VCaP (cell line): ENCODE measurements around the gene DOCK8.

ENCODE experiments used
- H3K27ac ChIP-seq: fragments of 450-650 bp; 2 replicates; pipeline ENCODE4 v1.5.1; 2017
- CTCF ChIP-seq: fragments of 450-650 bp; conservative IDR thresholded peaks from 2 replicates; pipeline ENCODE4 v1.5.1; 2017; ENCODE audit warnings: mild to moderate bottlenecking, moderate library complexity

Gene DOCK8

GRCh38 chr9:512555-513272 is 298.0 kb downstream of the DOCK8 start:
- TF ChIP-seq CTCF: no peak
- H3K27ac ChIP-seq: no peak overlapping the region
